H1 (cell line): ENCODE results near the gene TBCD. TPM values are rescaled to one million over a fixed set of nuclear protein-coding genes. Genes with fewer than 3 reads are reported as not detected.

Experiments used
- ATF3 ChIP-seq: IDR thresholded peaks from 2 replicates; pipeline ENCODE4 v1.6.1; 2011; ENCODE audit warnings: low read depth, mild to moderate bottlenecking, low read length; ENCODE audit not compliant: insufficient read depth
- CHD7 ChIP-seq: fragments of 300-600 bp; sonication (generic); IDR thresholded peaks from 2 replicates; pipeline ENCODE4 v1.7.1; 2012; ENCODE audit warnings: low read length, moderate library complexity, mild to moderate bottlenecking, inconsistent platforms; ENCODE audit not compliant: insufficient replicate concordance
- GTF2F1 ChIP-seq: IDR thresholded peaks from 2 replicates; pipeline ENCODE4 v1.6.1; 2012; ENCODE audit warnings: low read depth, low read length, improper control_type of control experiment, borderline replicate concordance
- PHF8 ChIP-seq: fragments of 200-600 bp; sonication (generic); conservative IDR thresholded peaks from 2 replicates; pipeline ENCODE4 v1.7.1; 2012; ENCODE audit warnings: low read depth, mild to moderate bottlenecking, inconsistent platforms, low read length, moderate library complexity
- POLR2A ChIP-seq, 2 experiments: IDR thresholded peaks; 1 replicate in 1 of 2; 2 replicates in 1 of 2; pipeline ENCODE4 v1.6.1; 2011; ENCODE audit warnings: low read depth in 2 of 2, low read length in 2 of 2, mild to moderate bottlenecking in 2 of 2; ENCODE audit errors: control extremely low read depth in 1 of 2
- RBBP5 ChIP-seq: IDR thresholded peaks from 2 replicates; pipeline ENCODE4 v1.7.1; 2012; ENCODE audit warnings: low read depth, mild to moderate bottlenecking, inconsistent platforms, low read length, moderate library complexity, borderline replicate concordance
- SIRT6 ChIP-seq: IDR thresholded peaks from one replicate; pipeline ENCODE4 v1.7.1; 2012; ENCODE audit warnings: low read length, inconsistent platforms
- SUZ12 ChIP-seq: fragments of 200-600 bp; sonication (generic); IDR thresholded peaks from 2 replicates; pipeline ENCODE4 v1.6.1; 2012; ENCODE audit warnings: mild to moderate bottlenecking, inconsistent platforms, low read length, moderate library complexity, mixed read lengths
- polyA plus RNA-seq, 7 experiments: library from polyadenylated mRNA; depleted of rRNA in 3 of 7; stranded (reverse) in 5 of 7; unstranded in 2 of 7; fragments of >200 nt in 5 of 7; fragments of 200-250 nt in 2 of 7; gene quantifications; 1 replicate in 5 of 7; 2 replicates in 1 of 7; 4 replicates in 1 of 7; pipeline versions ENCODE4 v1.2.1 to v1.2.3, GENCODE V29; 2011 to 2013; ENCODE audit warnings: missing spikeins in 2 of 7, mixed read lengths in 2 of 7
- total RNA-seq: library from RNA; stranded (reverse); fragmentation: NEBNext Ultra II Directional; extraction: Animal tissue kit (Norgen Biotek cat#: 25700); gene quantifications from 2 replicates; pipeline ENCODE4 v1.2.1, GENCODE V29; 2021

The TBCD gene
- total and polyA plus RNA-seq, 2 of the 8 experiments (the other 6 are each of a cell fraction or from before 2014, with no cell fraction given): 118 to 162 TPM

DNA sequence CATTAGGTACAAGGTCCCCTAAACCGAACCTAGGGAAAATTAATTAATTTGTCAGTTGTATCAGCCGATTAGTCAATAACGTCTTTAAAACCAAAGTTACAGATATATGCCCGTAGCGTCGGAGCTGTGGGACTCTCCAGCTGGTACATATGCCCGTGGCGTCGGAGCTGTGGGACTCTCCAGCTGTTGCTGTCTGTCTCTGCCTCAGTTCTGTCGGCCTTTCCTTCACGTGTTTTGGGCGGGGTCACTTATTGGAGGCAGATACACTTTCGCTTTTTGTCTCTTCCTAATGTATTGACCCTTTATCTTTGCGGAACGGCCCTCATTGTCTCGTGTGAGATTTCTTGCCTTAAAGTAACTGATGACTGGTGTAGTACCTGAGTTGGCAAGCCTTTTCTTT, 150.0 kb downstream of the TBCD start (continued):
- no peak for TF ChIP-seq CHD7
- no peak for TF ChIP-seq GTF2F1
- TF ChIP-seq POLR2A (IDR thresholded peaks at IDR 0.05; ENCODE audit: control extremely low read depth in 1 of 2, low read depth in 2 of 2, low read length in 2 of 2): no peak
- no peak for TF ChIP-seq PHF8
- no peak for TF ChIP-seq SUZ12
- no peak for TF ChIP-seq SIRT6
- no peak for TF ChIP-seq RBBP5
- TF ChIP-seq ATF3: no peak
- TF ChIP-seq, all 59 proteins: peak for 0
